HG02852 (cell line): ENCODE results near the gene GRIK3.

ENCODE experiments used
- ATAC-seq: cut with Tn5 transposase; IDR thresholded peaks from one replicate; pipeline ENCODE4 v1.9.1; 2021; ENCODE audit warnings: mild to moderate bottlenecking, moderate library complexity; ENCODE audit not compliant: unreplicated experiment

GRIK3 gene

DNA sequence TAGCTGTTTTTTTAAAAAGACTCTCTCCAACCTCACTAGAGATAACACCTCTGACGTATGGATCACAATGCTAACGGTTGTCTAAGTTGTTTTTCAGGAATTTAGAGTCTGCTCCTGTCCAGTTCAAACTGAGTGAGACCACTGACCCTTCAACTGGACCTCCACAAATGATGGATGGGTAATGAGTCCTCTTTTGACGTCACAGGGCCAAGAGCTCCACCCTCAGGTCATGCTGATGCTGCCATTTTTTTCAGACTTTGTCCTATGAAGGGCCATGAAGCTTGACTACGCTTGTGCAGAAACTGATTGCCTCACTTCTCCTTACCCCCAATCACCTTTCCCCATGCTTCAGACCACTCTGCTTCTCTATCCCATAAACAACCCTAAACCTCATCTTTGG lies 16.6 kb downstream of the GRIK3 start:
- no peak for ATAC-seq

DNA sequence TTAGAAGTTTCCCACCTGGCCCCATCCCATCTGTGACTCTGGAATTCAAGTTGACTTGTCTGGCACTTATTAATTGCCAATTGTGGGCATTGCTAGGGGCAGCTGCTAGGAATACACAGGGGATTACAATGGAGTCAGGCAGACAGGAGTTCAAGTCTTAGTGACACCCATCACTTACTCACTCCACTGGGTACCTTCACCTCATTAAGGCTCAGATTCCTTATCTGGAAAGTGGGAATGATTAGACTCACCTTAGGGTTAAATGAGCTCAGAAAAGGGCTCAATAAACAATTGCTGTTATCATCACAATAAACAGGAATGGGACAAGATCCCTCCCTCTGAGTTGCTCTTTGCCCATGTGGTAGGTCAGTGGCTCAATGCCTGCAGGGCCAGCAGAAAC lies 18.2 kb downstream of the GRIK3 start:
- no peak for ATAC-seq

DNA sequence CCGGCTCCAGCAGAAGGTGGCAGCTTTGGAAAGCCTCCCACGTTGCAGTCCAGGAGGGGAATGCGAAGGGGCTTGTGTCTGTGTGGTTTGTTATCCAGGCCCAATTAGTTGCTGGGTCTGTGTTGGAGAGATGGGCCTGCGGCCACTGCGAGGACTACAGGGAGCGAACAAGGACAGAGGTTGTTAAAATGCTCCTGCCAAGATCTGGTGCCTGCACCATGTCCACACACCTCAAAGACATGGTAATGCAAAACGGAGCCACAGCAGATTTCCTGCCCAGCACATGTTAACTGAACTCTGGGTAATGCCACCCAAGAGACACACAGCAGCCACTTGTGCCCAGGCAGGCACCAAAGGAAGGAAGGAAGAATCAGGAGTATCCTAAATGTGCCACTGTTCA lies 18.6 kb downstream of the GRIK3 start:
- no peak for ATAC-seq

DNA sequence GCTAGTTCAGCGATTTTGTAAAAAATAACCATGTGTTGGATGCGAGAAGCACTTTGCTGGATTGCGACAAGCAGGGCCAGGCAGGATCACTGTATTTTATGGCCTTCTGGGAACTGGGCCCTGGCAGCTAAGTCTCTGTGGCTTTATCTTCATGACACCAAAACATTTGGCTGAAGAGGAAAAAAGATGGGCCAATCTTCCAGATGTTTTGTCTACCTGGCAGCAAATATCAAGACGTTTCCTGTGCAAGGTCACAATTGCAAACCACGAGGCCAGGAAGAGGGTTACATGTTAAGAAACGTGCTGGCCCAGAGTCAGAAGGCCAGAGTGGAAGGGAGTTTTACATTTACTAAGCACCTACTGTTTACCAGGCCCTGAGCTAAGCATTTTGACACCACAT lies 22.1 kb downstream of the GRIK3 start:
- no peak for ATAC-seq

DNA sequence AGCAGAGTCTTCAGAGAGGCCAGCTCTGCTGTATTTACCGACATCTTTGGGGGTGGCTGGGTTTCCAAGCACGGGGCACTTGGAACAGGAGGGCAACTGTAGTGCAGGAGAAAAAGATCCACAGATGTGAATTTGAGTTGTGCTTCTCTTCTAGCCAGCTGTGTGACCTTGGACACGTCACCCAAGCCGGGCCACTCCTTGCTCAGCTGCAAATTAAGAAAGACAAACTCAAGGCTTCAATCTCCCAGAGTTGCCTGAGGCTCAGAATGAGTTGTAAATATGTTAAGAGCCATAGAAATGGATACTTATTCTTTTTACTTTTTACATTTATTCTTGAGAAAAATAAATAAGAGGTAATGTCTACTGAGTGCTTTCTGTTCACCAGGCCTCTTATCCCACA lies 24.3 kb downstream of the GRIK3 start:
- no peak for ATAC-seq

DNA sequence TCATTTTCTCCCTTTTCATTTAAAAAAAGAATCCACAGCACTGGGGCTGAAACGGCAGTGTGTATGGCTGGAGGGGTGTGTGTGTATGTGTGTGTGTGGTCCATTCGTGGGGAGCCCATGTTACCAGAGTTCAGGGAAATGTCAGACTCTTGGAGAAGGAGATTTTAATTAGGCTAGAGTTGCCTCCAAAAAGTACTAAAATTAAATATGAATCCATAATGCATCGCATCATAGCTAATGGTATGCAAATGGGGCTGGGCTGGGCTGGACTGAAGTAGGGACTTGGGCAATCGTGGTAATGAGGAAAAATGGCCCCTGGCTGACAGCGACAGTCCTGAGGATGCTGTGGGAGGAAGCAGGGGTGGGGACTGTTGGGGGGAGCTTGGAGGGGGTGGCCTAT lies 24.8 kb downstream of the GRIK3 start:
- ATAC-seq: no peak

DNA sequence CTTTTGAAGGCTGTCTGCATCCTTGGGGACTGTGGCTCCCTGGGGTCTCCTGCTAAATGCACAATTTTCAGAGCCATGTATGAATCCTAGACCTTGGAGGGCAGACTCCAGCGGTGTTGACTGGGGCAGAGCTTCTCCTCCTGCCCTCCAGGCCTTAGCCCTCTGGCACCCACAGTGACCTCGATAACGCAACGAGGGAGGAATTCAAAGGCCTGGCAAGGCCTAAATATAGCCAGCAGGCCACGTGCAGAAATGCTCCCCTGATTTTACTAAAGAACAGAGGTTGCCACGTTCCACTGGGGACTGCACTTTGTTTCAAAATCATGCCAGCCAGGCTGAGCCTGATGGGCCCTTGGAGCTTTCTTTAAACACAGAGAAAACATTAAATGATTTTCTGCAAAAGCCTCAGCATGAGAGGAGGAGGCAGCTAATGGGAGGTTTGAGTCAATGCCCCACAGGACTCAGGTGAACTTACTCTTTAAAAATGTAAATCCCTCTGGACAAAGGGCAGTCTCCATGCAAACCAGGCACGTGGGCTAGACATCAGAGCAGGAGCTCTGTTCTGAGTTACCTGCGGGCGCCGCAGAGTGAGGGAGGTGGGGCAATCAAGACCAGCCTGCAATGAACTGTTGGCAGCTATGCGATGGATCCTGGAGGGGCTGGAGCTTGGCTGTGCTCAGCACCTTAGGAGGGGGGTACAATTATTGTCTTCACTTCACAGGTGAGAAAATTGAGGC lies 28.0 kb downstream of the GRIK3 start:
- ATAC-seq: no peak

DNA sequence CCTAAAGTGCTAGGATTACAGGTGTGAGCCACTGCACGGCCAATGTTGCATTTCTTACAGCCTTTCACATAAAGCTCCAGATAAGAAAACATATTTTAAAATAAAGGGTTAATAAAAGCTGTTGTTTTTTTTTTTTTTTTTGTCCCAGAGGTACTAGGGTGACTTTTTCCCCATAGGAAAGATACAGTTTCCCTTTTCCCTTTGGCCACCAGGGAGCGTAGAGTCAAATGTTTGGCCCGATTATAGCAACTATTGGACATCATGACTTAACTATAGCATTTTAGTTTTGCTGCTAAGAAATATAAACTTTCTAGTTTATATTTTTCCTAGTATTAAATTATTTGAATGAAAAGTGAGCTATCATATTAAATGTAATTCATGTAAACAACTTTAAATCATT lies 31.4 kb downstream of the GRIK3 start:
- no peak for ATAC-seq

DNA sequence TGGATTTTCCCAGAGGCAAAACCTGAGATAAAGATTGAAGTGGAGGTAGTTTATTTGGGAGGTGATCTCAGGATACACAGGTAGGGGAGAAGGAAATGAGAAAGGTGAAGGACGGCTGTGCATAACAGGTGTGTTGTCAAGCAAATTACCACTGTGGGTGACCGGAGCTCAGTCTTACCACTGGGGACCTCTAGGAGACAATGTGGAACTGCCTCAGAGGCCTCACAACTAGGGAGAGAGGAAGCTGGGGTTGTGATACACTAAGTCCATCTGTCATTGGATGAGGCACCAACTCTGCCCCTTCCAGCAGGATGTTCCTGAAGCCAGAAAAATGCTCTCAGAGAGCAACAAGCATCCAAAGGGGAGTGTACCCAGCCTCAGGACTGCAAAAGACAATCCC lies 32.6 kb downstream of the GRIK3 start:
- no peak for ATAC-seq

DNA sequence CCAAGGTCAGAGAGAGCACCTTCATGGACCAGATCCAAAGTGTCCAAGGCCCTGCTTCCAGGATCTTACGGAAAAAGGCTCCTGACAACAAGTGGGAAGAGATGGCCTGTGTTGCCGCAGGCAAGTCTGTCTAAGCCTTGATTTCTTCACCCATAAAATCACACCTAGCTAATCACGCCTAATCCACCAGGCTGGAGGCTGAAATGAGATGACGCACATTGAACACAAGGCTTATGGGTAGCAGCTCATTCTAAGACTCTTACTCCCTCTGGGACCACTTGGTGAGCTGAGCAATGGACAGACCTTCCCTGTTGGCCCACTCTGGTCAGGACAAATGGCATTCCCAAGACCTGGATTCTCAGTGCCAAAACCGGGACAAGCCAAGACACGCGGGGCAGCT lies 38.2 kb downstream of the GRIK3 start:
- no peak for ATAC-seq

DNA sequence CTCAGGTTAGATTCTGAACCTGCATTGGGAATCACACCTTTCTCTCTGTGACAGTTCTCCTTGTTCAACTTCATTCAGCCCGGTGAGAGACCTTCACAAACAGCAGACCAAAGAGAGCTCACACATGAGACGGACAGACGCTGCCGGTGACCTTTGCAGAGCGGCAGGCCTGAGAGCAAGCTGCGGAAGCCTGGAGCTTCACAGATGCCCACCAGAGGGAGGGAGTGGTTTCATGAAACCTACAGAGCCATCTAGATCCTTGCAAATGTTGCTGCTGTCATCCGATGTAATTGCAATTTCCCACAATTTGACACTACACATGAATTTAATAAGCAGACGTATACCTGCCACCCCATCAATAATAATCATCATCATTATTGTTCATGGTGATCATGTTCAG lies 39.4 kb downstream of the GRIK3 start:
- no peak for ATAC-seq

DNA sequence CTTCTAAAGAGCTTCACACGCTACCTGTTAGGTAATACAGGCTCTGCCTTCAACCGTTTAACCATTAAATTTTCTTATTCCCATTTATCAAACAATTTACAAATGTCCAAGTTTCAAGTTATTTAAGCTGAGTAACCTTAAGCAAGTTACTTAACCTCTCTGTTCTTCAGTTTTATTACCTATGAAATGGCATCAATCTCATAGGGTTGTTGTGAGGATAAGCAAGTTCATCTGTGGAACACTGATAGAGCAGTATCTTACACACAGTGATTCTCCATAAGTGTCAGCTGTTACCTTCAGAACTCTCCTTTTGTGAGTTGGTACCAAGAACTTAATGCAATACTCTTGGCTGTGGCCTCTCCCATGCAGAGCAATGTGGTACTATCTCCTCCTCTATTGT lies 40.0 kb downstream of the GRIK3 start:
- no peak for ATAC-seq

DNA sequence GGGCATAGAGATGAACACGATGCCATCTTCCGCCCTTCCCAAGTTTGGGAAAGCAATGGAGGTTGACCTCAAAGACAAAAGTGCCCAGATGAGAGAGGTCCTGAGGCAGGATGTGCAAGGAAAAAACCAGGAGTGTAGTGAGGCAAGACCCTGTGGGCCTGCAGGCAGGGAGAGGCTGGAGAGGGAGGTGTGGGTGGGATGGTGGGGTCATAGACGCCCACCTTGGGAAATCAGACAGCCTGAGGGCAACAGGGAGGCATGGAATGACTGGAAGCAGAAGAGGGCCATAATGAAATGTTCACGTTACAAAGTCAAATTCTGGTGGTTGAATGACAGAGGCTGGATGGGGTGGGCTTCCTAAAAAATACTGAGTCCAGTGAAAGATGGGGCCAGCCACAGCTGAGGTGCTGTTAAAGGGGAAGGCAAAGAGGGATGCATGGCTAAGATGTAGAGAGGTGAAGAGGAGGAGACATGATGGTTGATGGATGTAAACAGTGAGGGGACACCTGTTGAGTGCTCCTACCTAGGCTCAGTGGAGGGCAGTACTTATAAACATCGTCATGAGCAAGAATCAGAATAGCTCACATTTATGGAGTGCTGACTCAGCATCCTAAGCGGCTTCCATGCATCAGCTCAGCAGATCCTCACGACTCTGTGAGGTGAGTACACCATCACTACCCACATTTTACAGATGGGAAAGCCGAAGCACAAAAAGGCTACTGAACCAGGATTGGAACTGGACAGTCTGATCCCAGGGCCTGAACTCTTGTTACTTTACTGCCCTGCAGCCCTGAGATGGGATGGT lies 42.0 kb downstream of the GRIK3 start:
- ATAC-seq: no peak

DNA sequence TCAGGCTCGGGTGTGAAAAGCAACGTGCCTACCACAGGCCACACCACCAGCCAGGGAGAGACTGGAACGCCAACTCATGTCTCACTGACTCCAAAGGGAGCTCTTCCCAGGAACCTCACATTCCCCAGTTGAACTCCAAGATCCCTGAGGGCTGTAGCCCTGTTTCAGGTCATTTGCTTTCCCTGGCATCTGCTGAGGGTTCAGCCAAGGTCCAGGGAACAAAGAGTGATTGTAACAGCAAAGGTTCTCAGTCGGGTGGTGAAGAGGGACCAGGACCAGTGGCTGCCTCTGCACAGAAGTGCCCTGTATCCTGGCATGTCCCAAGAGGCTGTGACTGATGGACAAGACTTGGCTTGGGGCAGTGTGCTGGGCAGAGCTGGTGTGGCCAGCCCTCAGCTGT lies 42.8 kb downstream of the GRIK3 start:
- no peak for ATAC-seq

DNA sequence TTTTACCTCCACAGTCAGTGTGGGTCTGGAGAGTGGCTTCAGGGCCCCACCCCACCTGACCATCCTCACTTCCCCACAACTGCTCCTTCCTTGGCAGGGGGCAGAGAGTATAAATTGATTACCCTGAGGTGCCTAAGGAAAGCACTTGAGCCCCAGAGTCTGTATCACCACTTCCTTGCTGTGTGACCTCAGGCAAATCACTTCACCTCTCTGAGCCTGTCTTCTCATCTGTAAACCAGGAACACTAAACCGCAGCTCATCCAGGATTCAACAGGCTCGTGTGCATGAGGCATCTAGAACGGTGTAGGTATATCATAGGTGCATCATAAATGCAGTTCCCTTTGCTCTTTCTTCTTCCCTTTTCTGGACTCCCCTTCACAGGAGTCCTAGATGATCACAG lies 43.4 kb downstream of the GRIK3 start:
- no peak for ATAC-seq

DNA sequence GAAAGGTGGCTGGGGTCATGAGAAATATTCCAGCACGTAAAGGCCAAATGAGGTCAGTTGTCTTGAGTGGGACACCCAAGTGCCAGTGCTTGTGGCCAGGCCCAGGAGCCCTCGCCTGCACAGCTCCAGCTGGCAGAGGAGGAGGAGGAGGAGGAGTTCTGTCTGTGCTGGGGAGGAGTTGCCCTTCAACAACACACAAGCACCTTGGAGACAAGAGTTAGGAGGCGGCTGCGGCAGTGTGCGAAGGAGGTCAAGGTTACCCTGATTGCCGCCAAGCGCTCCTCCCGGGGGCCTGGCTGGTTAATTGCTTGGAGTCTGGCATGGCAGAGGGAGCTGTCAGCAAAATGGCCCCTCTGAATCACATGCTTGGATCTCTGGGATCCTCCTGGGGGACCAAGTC lies 45.1 kb downstream of the GRIK3 start:
- no peak for ATAC-seq

DNA sequence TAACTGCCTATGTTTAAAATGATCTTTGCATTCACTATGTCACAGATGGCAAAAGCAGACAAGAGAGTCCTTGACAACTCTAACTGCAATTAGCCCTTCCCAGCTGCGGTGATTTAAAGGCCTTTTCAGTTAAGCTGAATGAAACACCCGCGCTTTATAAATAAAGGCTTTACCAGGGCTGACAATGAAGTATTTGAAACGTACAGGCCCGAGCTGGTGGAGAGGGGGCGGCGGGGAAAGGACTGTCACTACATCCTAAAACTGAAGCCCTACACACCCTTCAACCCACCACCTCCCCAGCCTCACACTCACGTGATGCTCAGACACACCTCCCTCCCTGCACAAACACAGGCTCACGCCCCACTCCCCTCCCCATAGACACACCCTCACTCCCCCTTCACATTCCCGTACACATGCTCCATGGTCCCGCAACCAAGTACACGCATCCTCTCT lies 45.5 kb downstream of the GRIK3 start:
- ATAC-seq: no peak

DNA sequence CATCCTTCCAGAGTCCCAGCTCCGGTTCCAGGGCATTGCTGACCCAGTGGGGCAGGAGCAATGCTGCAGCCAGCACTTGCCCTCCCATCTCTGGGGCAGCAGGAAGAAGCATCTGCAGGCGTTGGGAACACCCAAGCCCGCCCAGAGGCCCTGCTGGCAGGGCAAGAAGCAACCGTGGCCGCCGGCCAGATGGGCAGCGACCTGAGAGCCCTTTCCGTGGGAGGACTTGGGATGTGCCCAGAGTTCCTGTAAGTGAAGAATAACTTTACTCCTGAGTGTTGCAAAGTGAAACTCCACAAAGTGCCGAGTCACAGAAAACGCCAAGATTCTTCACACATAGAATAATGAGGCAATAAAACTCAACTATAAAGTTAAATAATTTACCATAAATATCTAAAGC lies 46.0 kb downstream of the GRIK3 start:
- ATAC-seq: no peak

DNA sequence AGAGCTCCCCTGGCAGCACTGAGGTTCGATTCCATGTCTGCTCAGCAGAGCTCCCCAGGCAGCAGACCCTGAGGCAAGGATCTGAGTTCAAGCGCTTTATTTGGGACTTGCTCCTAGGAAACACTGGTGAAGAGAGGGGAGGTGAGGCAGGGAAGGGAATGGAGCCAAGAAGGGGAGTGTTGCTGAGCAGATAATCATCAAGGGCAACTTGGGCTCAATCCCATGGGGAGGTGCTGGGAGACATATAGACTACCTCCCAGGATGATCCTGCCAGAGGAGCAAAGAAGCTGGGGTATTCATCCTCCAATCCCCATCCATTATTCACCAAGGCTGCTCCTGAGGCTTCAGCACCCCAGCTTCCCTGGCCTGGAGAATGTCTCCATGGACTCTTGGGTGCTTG lies 47.0 kb downstream of the GRIK3 start:
- no peak for ATAC-seq

DNA sequence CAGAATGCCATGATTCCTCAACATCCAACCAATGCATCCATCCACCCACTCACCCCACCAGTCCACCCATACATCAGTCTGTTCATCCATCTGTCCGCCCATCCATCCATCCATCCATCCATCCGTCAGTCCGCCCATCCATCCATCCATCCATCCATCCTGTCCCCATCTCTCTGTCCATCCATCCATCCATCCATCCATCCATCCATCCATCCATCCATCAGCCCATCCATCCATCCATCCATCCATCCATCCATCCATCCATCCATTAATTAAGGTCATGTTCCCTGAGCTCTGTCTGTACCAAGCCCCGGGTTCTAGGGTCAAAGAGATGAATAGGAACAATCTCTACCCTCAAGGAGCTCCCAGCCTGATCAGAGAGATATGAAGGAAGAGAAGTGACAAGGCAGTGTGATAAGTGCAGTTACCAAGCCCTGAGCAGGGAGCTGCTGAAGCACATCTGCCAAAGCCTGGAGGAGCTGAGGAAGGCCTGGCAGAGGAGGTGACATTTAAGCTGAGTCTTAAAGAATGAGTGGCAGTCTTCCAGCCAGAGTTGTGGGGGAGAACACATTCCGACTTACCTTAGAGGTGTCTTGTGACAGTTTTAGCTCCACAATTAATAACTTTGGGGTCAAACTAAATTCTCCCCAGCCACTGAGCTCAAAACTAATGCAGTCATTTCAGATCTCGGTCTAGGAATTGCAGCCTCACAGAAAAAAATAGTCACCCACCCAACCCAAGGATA lies 47.9 kb downstream of the GRIK3 start:
- no peak for ATAC-seq

DNA sequence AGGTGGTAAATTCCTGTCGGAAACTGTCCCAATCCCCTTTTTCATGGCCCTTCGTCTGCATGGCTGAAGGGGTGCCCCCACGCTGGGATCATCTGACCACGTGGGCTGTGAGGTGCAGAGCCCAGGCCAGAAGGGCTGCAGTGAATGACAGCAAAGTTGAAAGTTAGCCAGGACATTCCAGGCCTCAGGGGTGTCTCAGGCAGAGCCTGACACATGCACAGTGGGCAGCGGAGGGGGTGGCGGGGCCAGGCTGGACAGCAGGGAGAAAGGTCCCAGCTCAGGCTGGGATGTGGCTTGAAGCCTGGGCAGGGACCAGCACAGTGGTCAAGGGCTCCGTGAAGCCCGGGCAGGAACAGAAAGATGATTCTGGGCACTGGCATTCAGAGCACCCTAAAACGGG lies 49.6 kb downstream of the GRIK3 start:
- ATAC-seq: no peak

DNA sequence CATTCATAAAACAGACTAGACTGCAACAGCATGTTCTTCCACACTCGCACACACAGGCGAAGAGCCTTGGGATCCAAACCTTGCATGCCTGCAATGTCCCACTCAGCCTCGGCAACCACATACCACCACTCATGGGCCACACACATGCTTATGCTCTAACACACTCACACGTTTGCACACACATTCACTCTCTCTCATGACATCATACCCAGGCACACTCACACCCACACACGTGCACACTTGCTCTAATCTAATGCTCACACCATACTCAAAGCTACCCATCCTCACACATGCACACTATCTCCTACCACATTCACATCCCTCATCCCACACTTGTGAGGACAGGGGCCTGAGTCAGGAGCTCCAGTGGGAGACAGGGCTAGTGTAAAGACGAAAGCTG lies 50.3 kb downstream of the GRIK3 start:
- no peak for ATAC-seq
